Small intestine (tissue), 7 donors: ENCODE measurements around the gene TSEN54. TPM values are rescaled to one million over a fixed set of nuclear protein-coding genes. Genes with fewer than 3 reads are reported as not detected.
"Not testable (repeated sequence)": the region's sequence is repeated elsewhere in the genome, so short reads cannot be mapped to it uniquely, and the experiment has no call there.

Source experiments
- DNase-seq, 2 donors: peaks; one replicate each; pipeline versions ENCODE4 v3.0.0 to v3.0.0-alpha.2; 2013
- FAIRE-seq: peaks from 2 replicates; lab custom pipeline; 2012; peaks lifted over from hg19 to GRCh38; lab: Jason Lieb, UNC
- H3K27ac ChIP-seq, 3 donors: one replicate each; pipeline ENCODE4 v1.5.1; 2013; ENCODE audit warnings: low read length in 2 of 3, mild to moderate bottlenecking in 2 of 3, control low read depth in 1 of 3, inconsistent platforms in 1 of 3, low read depth in 1 of 3, moderate library complexity in 1 of 3
- H3K27me3 ChIP-seq, 3 donors: one replicate each; pipeline ENCODE4 v1.6.1; 2013; ENCODE audit warnings: low read length in 3 of 3, inconsistent platforms in 1 of 3; ENCODE audit not compliant: control insufficient read depth in 3 of 3, insufficient read depth in 3 of 3
- H3K36me3 ChIP-seq, 3 donors: one replicate each; pipeline ENCODE4 v1.6.1; 2013; ENCODE audit warnings: low read length in 3 of 3, inconsistent platforms in 1 of 3, low read depth in 1 of 3, mild to moderate bottlenecking in 1 of 3, moderate library complexity in 1 of 3; ENCODE audit not compliant: control insufficient read depth in 3 of 3, insufficient read depth in 2 of 3
- H3K4me1 ChIP-seq, 3 donors: one replicate each; pipeline ENCODE4 v1.6.1; 2013; ENCODE audit warnings: low read length in 2 of 3, inconsistent platforms in 1 of 3, low read depth in 1 of 3, mild to moderate bottlenecking in 1 of 3, moderate library complexity in 1 of 3; ENCODE audit not compliant: control insufficient read depth in 3 of 3, insufficient read depth in 2 of 3
- H3K4me3 ChIP-seq, 3 donors: one replicate each; pipeline ENCODE4 v1.5.1; 2013; ENCODE audit warnings: low read length in 3 of 3, control low read depth in 1 of 3, inconsistent platforms in 1 of 3, low read depth in 1 of 3, mild to moderate bottlenecking in 1 of 3, moderate library complexity in 1 of 3
- H3K9me3 ChIP-seq, 2 donors: one replicate each; pipeline ENCODE4 v1.6.1; 2013; ENCODE audit warnings: low read depth in 1 of 2, low read length in 1 of 2; ENCODE audit not compliant: control insufficient read depth in 2 of 2, insufficient read depth in 1 of 2
- WGBS, 3 donors: extraction: QIAGEN DNeasy Blood & Tissue Kit; methylation state at CpG; one replicate each; pipeline ENCODE4 v1.1.7; 2013; 5-methylcytosine and 5-hydroxymethylcytosine counted together
- polyA plus RNA-seq, 4 donors: library from polyadenylated mRNA; stranded (reverse) in 3 of 4; unstranded in 1 of 4; fragments of 200-250 nt in 3 of 4; fragments of 120-200 nt in 1 of 4; gene quantifications; one replicate each; pipeline versions ENCODE4 v1.2.1 to v1.2.3, GENCODE V29; 2013
- donor health status: healthy with polysubstance abuse.
- donor health status: control.
- donor health status: control.
- donor health status: Bipolar disorder and iron deficiency.
- donor health status: healthy.

The TSEN54 gene
- polyA plus RNA-seq, 4 donors = 35.5 to 91.1 (median 69.4) TPM

- Histone ChIP-seq H3K4me1 (peaks cover 0 to 60% (median 2%) of the 10 kb centered on the region in 3 donors), H3K36me3 (peaks cover 0 to 59% (median 5%) of the 10 kb centered on the region in 3 donors), H3K4me3 (peak overlapping the region; percentile 58 to 95 (median 77)), H3K9me3 (no peaks in the 10 kb centered on the region), H3K27me3 (no peaks in the 10 kb centered on the region), H3K27ac (peak overlapping the region; percentile 31 to 65 (median 64))
- FAIRE-seq = no peak
- 1 to 2% (median 1%) methylated on average over 26 to 50 of the region's 50 CpGs for WGBS, 3 donors
- peak in 1 of 2 donors; percentile 63 for DNase-seq
Observed at GRCh38 chr17:75514919-75515495, 1.3 kb upstream of the TSEN54 start.

GRCh38 chr17:75515496-75516254, 653 bp upstream of the TSEN54 start, which contains the start of gene CASKIN2:
Gene CASKIN2, minus strand, starts transcription at chr17:75515537. Its CDS starts 1,733 bp downstream, at chr17:75513804.
- peak within 1 kb of the TSS; percentile 65 to 84 (median 72) for H3K27ac ChIP-seq
- H3K9me3 ChIP-seq = no peaks in the 10 kb centered on the region
- FAIRE-seq (no peak), DNase-seq (peak; percentile 91 to 97)
- H3K36me3 ChIP-seq = peaks cover 0 to 59% (median 5%) of the 10 kb centered on the region in 3 donors
- H3K27me3 ChIP-seq = no peaks in the 10 kb centered on the region
- peaks cover 0 to 54% (median 2%) of the 10 kb centered on the region in 3 donors for H3K4me1 ChIP-seq
- peak within 1 kb of the TSS; percentile 64 to 95 (median 77) for H3K4me3 ChIP-seq
- 0 to 1% (median 1%) methylated on average over 57 to 78 of the region's 78 CpGs for WGBS, 3 donors

GRCh38 chr17:75516619-75517296, 430 bp downstream of the TSEN54 start:
- FAIRE-seq = no peak
- peak in 1 of 2 donors; percentile 84 for DNase-seq
- Histone ChIP-seq H3K27ac (peak overlapping the region; percentile 61 to 80 (median 62)), H3K4me3 (peak overlapping the region; percentile 50 to 95 (median 64)), H3K4me1 (peaks cover 0 to 44% (median 2%) of the 10 kb centered on the region in 3 donors), H3K27me3 (no peaks in the 10 kb centered on the region), H3K36me3 (peaks cover 0 to 58% (median 5%) of the 10 kb centered on the region in 3 donors), H3K9me3 (no peaks in the 10 kb centered on the region)
- 0 to 1% (median 0%) methylated on average over 45 to 65 of the region's 65 CpGs for WGBS, 3 donors

GRCh38 chr17:75517297-75517865, 1.1 kb downstream of the TSEN54 start:
- Histone ChIP-seq H3K4me1 (peaks cover 0 to 38% (median 0%) of the 10 kb centered on the region in 3 donors), H3K27ac (peak overlapping the region; percentile 30 to 80 (median 62)), H3K4me3 (peak overlapping the region; percentile 50 to 95 (median 64)), H3K27me3 (no peaks in the 10 kb centered on the region), H3K36me3 (peaks cover 0 to 58% (median 6%) of the 10 kb centered on the region in 3 donors), H3K9me3 (no peaks in the 10 kb centered on the region)
- DNase-seq (peak in 1 of 2 donors; percentile 68), FAIRE-seq (no peak)
- WGBS, 3 donors = 9 to 24% (median 11%) methylated on average over 9 to 10 of the region's 10 CpGs

- FAIRE-seq = no peak
- DNase-seq = peak in 1 of 2 donors; percentile 58
- Histone ChIP-seq H3K36me3 (peaks cover under 1 to 59% (median 8%) of the 10 kb centered on the region in 3 donors), H3K4me3 (no peak overlapping the region), H3K27ac (peak overlapping the region in 1 of 3 donors; percentile 3), H3K9me3 (no peaks in the 10 kb centered on the region), H3K4me1 (peaks cover 0 to 30% (median 0%) of the 10 kb centered on the region in 3 donors), H3K27me3 (no peaks in the 10 kb centered on the region)
- 49 to 68% (median 63%) methylated on average over 3 of the region's 3 CpGs for WGBS, 3 donors
Observed at GRCh38 chr17:75518201-75518600, 1.9 kb downstream of the TSEN54 start.

GRCh38 chr17:75518983-75519537, 2.7 kb downstream of the TSEN54 start:
- no peak for DNase-seq
- no peak overlapping the region for H3K4me3 ChIP-seq
- H3K9me3 ChIP-seq = no peaks in the 10 kb centered on the region
- H3K36me3 ChIP-seq = peaks cover 2 to 59% (median 8%) of the 10 kb centered on the region in 3 donors
- no peaks in the 10 kb centered on the region for H3K27me3 ChIP-seq
- peak overlapping the region in 1 of 3 donors; percentile 36 for H3K27ac ChIP-seq
- WGBS, 3 donors = 89 to 98% (median 96%) methylated on average over 9 of the region's 9 CpGs
- peaks cover 0 to 23% (median 0%) of the 10 kb centered on the region in 3 donors for H3K4me1 ChIP-seq
- FAIRE-seq = no peak

GRCh38 chr17:75520413-75520812, 4.1 kb downstream of the TSEN54 start:
- FAIRE-seq, H3K4me3 ChIP-seq, H3K9me3 ChIP-seq, DNase-seq, H3K27me3 ChIP-seq, H3K27ac ChIP-seq: not testable (repeated sequence)
- WGBS, 3 donors = 92 to 96% (median 93%) methylated on average over 8 of the region's 8 CpGs
- H3K36me3 ChIP-seq = peaks cover 2 to 66% (median 8%) of the 10 kb centered on the region in 3 donors
- peaks cover 0 to 26% (median 0%) of the 10 kb centered on the region in 3 donors for H3K4me1 ChIP-seq
